ENCODE data around the gene TUFM.
"Not testable (repeated sequence)": the region's sequence is repeated elsewhere in the genome, so short reads cannot be mapped to it uniquely, and the experiment has no call there.

Gene TUFM

GRCh38 chr16:28838558-28838918, 7.6 kb downstream of the TUFM start:
- DNase-seq (ENCODE audit: low read depth) = no peak

GRCh38 chr16:28837672-28838557, 8.2 kb downstream of the TUFM start:
- no peak for DNase-seq (ENCODE audit: low read depth)

DNA sequence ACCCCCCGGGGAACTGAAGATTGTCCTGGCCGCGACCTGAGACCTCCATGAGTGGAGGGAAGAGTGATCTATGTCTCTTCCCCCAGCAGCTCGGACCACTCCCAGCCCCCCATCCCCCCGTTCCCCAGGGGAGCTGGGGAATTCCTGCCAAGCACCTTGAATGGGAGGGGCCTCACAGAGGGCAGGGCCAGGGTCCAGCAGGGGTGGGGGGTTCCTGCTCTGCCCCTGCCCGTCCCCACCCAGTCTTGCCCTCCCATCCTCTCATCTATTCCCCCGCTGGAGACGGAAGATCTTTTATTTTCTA, 9.4 kb downstream of the TUFM start:
- no peak for DNase-seq (ENCODE audit: low read depth)

DNA sequence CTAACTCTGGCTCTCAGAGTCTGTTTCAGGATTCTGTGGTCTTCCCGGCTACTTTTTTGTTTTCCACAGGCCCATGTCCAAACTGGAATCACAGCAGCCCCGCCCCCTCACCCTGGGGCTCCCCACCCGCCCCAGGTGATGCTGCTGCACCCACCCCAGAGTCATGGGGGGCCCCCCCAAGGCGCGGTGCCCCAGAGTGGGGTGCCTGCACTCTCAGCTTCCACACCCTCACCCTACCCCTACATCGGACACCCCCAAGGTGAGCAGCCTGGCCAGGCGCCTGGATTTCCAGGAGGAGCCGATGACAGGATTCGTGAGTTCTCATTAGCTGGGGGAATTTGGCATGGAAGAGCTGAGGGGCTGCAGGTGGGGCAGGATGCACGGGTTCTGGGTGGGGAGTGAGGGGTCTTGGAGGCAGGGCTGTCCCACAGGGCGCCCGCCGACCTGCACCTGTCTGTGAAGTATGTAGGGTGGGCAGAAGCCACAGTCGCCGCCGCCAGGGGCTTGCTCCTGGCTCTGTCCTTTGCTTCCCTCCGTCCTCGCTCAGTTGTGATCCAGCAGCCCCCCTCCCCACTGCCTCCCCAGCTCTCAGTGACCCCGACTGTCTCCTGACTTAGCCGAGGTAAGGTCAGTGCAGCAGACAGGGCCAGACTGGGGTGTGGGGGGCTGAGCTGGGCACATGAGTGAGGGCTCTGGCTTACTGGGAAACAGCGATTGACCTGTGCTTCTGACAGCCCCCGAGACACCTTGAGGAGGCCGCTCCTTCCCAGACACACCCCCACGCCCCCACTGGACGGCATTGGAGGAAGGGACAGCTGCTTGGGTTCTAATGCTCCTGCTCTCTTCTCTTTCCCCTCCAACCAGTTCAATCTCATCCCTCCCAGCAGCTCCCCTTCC, 10.0 kb downstream of the TUFM start:
- no peak for DNase-seq (ENCODE audit: low read depth)

GRCh38 chr16:28834873-28835863, 11.0 kb downstream of the TUFM start:
- no peak for DNase-seq (ENCODE audit: low read depth)

- DNase-seq (ENCODE audit: low read depth) = no peak
Measured at GRCh38 chr16:28834349-28834748, 11.8 kb downstream of the TUFM start.

GRCh38 chr16:28830531-28830930, 15.6 kb downstream of the TUFM start:
- DNase-seq (ENCODE audit: low read depth) = no peak

- DNase-seq (ENCODE audit: low read depth) = no peak
Measured at GRCh38 chr16:28829747-28830146, 16.4 kb downstream of the TUFM start.

GRCh38 chr16:28826141-28826540, 20.0 kb downstream of the TUFM start:
- DNase-seq (ENCODE audit: low read depth) = no peak

GRCh38 chr16:28824717-28824973, 21.5 kb downstream of the TUFM start:
- no peak for DNase-seq (ENCODE audit: low read depth)

- peak; percentile 98 for DNase-seq (ENCODE audit: low read depth)
Measured at GRCh38 chr16:28823873-28824716, 22.1 kb downstream of the TUFM start.

DNA sequence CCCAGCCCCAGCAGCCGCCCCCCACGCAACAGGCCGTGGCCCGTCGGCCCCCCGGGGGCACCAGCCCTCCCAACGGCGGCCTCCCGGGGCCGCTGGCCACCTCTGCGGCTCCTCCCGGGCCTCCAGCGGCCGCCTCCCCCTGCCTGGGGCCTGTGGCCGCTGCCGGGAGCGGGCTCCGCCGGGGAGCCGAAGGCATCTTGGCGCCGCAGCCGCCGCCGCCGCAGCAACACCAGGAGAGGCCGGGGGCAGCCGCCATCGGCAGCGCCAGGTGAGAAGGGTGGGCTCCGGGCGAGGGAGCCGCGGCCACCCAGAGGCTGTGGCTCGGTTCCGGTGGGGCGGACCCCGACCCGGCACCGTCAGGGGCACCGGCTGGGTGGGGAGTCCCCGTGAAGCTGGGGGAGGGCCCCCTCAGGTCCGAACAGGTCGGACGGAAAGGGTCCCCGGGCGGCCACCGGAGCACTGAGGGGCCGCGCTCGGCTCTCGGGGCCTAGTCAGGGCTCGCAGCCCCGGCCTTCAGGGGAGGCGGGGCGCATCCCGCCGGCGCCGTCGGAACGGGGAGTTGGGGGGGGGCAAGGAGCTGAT, 22.8 kb downstream of the TUFM start:
- no peak for DNase-seq (ENCODE audit: low read depth)

DNA sequence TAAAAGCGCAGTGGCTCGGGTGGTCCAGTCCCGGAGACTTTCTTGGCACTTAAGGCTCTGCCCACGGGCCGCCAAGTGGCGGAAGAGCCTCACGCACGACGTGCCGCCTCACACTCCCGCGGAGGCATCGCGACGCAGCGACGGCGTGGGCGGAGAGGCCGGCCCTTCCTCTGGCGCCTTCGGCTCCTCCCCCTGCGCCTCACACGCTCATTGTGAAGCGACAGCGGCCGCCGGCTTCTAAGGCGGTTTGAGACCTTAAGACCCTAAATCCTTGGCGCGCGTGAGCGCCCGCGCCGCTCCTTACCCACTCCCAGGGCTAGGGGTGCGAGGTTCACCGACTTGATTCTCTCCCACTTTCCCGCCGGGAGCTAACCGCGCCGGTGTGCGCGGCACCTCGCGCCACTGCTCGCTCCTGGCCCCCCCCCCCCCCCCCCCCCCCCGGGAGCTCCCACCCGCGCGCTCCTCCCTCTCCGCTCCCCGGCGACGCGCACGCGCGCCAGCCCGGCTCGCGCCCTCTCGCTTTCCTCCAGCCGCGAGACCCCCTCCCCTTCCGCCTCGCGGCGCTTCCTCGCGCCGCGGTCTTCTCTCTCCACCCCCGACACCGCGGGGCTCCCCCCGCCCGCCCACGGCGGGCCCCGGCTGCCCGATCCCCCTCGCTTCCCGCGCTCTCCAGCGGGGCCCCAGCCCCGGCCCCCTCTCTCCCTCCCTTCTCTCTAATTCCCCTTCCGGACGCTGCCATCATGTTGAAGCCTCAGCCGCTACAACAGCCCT, 23.4 kb downstream of the TUFM start, which contains the start of gene ATXN2L:
ATXN2L (plus strand) TSS at position 480 of the 771 bp plus-strand sequence; CDS start at position 741, 261 bp downstream.
- DNase-seq (ENCODE audit: low read depth) = peak; percentile 93

DNA sequence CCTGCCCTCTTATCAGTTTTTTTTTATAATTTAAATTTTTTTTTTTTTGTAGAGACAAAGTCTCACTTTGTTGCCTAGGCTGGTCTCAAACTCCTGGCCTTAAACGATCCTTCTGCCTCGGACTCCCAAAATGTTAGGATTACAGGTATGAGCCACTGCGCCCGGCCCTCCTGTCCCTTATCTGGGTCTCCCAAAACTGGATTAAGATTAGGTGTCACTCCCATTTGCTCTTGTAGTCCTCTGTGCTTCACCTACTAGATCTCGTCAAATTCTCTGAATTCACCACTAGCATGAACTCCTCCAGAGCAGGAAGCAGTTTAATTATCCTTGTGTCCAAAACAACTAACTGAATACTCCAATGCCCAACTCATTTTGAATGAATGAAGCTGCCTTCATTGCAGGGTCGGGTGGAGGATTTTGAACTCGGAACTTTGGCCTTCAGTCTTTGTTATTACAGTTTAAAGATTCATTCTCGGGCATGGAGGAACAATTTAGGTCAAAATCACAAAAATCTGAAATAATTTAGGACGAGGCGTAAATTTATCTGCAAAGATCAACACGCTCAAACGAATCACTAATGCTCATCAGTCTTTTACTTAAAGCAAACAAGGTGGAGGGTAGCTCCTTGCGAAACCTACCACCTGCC, 24.2 kb downstream of the TUFM start:
- DNase-seq (ENCODE audit: low read depth) = no peak

DNA sequence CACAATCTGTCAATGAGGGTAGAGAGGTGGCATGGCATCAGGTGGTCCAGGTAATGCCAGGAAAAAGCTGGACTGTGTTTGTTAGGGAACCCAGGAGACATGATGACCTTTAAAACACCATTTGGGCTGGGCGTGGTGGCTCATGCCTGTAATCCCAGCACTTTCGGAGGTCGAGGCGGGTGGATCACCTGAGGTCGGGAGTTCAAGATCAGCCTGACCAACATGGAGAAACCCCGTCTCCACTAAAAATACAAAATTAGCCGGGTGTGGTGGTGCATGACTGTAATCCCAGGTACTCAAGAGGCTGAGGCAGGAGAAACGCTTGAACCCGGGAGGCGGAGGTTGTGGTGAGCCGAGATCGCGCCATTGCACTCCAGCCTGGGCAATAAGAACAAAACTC, 25.6 kb downstream of the TUFM start:
- not testable (repeated sequence) for DNase-seq (ENCODE audit: low read depth)

GRCh38 chr16:28820016-28820415, 26.1 kb downstream of the TUFM start:
- no peak for DNase-seq (ENCODE audit: low read depth)

DNA sequence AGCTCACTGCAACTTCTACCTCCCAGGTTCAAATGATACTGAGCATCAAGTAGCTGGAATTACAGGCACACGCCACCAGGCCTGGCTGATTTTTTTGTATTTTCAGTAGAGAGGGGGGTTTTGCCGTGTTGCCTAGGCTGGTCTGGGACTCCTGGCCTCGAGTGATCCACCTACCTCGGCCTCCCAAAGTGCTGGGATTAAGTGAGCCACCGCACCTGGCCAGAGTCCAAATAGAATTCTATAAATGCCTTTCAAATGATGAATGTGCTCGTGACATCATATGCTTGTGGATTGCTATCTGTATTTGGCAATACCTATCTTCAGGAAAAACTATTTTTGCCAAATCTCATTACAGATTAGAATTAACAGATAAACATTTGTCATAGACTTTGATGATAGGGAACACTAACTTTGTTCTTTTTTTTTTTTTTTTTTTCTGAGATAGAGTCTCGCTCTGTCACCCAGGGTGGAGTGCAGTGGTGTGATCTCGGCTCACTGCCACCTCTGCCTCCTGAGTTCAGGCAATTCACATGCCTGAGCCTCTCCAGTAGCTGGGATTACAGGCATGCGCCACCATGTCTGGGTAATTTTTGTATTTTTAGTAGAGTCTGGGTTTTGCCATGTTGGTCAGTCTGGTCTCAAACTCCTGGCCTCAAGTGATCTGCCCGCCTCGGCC, 38.6 kb downstream of the TUFM start:
- DNase-seq (ENCODE audit: low read depth) = not testable (repeated sequence)

DNA sequence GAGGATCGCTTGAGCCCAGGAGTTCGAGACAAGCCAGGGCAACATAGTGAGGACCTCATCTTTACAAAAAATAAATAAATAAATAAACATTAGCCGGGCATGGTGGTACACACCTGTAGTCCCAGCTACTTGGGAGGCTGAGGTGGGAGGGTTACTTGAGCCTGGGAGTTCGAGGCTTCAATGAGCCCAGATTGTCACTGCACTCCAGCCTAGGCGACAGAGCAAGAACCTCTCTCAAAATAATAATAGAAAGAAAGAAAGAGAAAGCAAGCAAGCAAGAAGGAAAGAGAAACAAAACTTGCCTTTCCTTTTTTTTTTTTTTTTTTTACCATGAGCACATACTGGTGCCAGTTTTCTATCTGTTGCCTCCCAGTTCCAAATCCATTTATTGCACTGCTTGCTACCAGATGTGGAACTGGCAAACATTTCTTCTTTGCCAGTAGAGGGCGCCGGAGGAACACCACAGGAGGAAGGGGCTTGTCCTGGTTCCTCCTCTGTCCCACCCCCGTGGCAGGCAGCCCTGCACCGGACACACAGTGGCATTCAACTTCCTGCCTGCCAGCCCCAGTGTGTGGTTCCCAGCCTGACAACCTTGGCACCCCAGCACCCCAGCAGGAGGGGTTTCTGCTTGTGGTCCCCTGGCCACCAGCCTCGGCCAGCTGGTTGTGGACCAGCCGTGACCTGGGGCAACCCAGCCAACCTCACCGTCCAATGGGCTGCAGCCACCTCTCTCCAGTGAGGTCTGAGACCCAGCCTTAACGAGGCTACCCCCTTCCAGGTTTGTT, 43.7 kb downstream of the TUFM start:
- peak; percentile 56 for DNase-seq (ENCODE audit: low read depth)
